ENCODE data around the gene GGCX.

DNA sequence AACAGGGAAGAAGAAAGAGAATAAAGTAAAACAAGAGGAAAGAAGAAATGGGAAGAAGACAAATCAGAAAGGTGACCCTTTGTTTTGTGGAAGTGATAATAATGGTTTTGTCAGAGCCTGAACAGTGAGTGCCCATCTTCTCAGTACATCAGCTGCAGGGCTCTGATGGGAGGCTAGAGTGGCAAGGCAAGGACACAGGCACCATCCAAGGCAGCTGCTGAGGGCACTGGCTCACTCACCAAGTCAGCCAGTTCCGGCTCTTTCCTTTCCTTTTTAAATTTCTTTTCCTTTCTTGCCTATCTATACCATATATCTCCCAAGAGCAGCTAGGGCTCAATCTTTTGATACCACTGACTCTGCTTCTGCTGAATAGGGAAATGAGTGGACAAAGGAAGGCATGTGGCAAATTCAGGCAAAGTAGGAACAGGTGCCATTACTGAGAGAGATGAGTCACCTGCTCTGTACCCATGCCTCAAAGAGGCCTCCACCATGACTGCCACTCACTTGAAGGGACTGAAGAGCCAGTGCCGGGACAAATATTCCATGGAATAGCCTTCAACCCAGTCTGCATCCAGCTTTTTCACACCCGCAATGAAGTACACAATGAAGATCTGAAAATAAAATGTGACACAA is 6.2 kb downstream of the GGCX start:
- TF ChIP-seq EZH2phosphoT487 (IDR thresholded peaks at IDR 0.05; ENCODE audit: low read length) (no peak), EZH2 (optimal IDR thresholded peaks at IDR 0.05; ENCODE audit: low read depth, low read length) (no peak)
- TF ChIP-seq, protein P1, sequence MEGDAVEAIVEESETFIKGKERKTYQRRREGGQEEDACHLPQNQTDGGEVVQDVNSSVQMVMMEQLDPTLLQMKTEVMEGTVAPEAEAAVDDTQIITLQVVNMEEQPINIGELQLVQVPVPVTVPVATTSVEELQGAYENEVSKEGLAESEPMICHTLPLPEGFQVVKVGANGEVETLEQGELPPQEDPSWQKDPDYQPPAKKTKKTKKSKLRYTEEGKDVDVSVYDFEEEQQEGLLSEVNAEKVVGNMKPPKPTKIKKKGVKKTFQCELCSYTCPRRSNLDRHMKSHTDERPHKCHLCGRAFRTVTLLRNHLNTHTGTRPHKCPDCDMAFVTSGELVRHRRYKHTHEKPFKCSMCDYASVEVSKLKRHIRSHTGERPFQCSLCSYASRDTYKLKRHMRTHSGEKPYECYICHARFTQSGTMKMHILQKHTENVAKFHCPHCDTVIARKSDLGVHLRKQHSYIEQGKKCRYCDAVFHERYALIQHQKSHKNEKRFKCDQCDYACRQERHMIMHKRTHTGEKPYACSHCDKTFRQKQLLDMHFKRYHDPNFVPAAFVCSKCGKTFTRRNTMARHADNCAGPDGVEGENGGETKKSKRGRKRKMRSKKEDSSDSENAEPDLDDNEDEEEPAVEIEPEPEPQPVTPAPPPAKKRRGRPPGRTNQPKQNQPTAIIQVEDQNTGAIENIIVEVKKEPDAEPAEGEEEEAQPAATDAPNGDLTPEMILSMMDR (IDR thresholded peaks at IDR 0.05; ENCODE audit: low read length): no peak
